Stimulated activated CD8-positive, alpha-beta memory T cell treated with anti-CD3 and anti-CD28 coated beads, Interleukin-7, amount 100 ng/mL, for 24 hours (primary cell): ENCODE data around the gene KRT2.

ENCODE experiments used
- DNase-seq: peaks from one replicate; pipeline ENCODE4 v3.0.0-alpha.2; 2020; ENCODE audit warnings: low read depth

KRT2 gene

GRCh38 chr12:52637299-52637698 lies 14.7 kb downstream of the KRT2 start:
- DNase-seq, result no peak

GRCh38 chr12:52636592-52637258 lies 15.3 kb downstream of the KRT2 start:
- no peak for DNase-seq

- DNase-seq, result no peak
These were observed 15.8 kb downstream of the KRT2 start for GRCh38 chr12:52636189-52636588.

GRCh38 chr12:52634266-52635056 lies 17.6 kb downstream of the KRT2 start:
- no peak for DNase-seq

GRCh38 chr12:52633383-52633782 lies 18.6 kb downstream of the KRT2 start:
- DNase-seq, result no peak

- DNase-seq, result no peak
These were observed 19.4 kb downstream of the KRT2 start for GRCh38 chr12:52632656-52633055.

- no peak for DNase-seq
These were observed 20.1 kb downstream of the KRT2 start for GRCh38 chr12:52631676-52632459.

- no peak for DNase-seq
These were observed 20.7 kb downstream of the KRT2 start for GRCh38 chr12:52631264-52631663.

- DNase-seq, result no peak
These were observed 21.3 kb downstream of the KRT2 start for GRCh38 chr12:52630599-52631200.

- no peak for DNase-seq
These were observed 22.0 kb downstream of the KRT2 start for GRCh38 chr12:52630008-52630500.

GRCh38 chr12:52629281-52630007 lies 22.6 kb downstream of the KRT2 start:
- no peak for DNase-seq

- DNase-seq, result no peak
These were observed 23.2 kb downstream of the KRT2 start for GRCh38 chr12:52628841-52629240.

- DNase-seq, result no peak
These were observed 23.9 kb downstream of the KRT2 start for GRCh38 chr12:52628111-52628507.

- DNase-seq, result no peak
These were observed 24.5 kb downstream of the KRT2 start for GRCh38 chr12:52627395-52628110.

- DNase-seq, result no peak
These were observed 29.7 kb downstream of the KRT2 start for GRCh38 chr12:52622349-52622748.

GRCh38 chr12:52618866-52619265 lies 33.1 kb downstream of the KRT2 start:
- no peak for DNase-seq

GRCh38 chr12:52618216-52618615 lies 33.8 kb downstream of the KRT2 start, which contains the start of gene KRT73:
Gene KRT73, minus strand, starts transcription at chr12:52618559. Its CDS starts 35 bp downstream, at chr12:52618524.
- no peak for DNase-seq

GRCh38 chr12:52617403-52617785 lies 34.6 kb downstream of the KRT2 start:
- no peak for DNase-seq

- DNase-seq, result no peak
These were observed 35.2 kb downstream of the KRT2 start for GRCh38 chr12:52616680-52617402.

- DNase-seq, result no peak
These were observed 36.1 kb downstream of the KRT2 start for GRCh38 chr12:52615912-52616311.
